CD4-positive, alpha-beta T cell (primary cell): ENCODE data around the gene EPB41L3. TPM values are rescaled to one million over a fixed set of nuclear protein-coding genes. Genes with fewer than 3 reads are reported as not detected.

ENCODE experiments used
- ATAC-seq: fragments of 200-7000 bp; cut with Tn5 transposase; one replicate; pipeline ENCODE4 v1.10.0; 2022; ENCODE audit warnings: mild to moderate bottlenecking; ENCODE audit not compliant: poor library complexity
- CTCF ChIA-PET: fragments of 350-600 bp; sonication (Branson Sonifier 250); formaldehyde crosslinking; loops from one replicate; lab custom pipeline; 2021; ENCODE audit warnings: antibody characterized with exemption, inconsistent platforms; lab: Charles Lee
- POLR2A ChIA-PET: fragments of 350-600 bp; sonication (Branson Sonifier 250); formaldehyde crosslinking; loops from one replicate; lab custom pipeline; 2021; ENCODE audit warnings: antibody characterized with exemption, inconsistent platforms; lab: Charles Lee
- DNase-seq, 14 experiments: peaks; one replicate each; pipeline ENCODE4 v3.0.0-alpha.2; 2013 to 2020; ENCODE audit warnings: mixed read lengths in 2 of 14
- H3K27ac ChIP-seq, 2 donors: one replicate each; pipeline versions ENCODE4 v1.5.1 to v1.7.0; 2013; ENCODE audit warnings: low read length in 2 of 2, low read depth in 1 of 2, mild to moderate bottlenecking in 1 of 2
- H3K27me3 ChIP-seq, 2 experiments: 1 replicate in 1 of 2; 2 replicates in 1 of 2; pipeline versions ENCODE4 v1.6.1 to v1.7.0; 2013; ENCODE audit warnings: low read length in 2 of 2, control low read depth in 1 of 2, mild to moderate bottlenecking in 1 of 2, moderate library complexity in 1 of 2; ENCODE audit not compliant: insufficient read depth in 2 of 2, control insufficient read depth in 1 of 2
- H3K36me3 ChIP-seq: one replicate; pipeline ENCODE4 v1.6.1; 2013; ENCODE audit warnings: low read length, control low read depth; ENCODE audit not compliant: insufficient read depth
- H3K4me1 ChIP-seq: one replicate; pipeline ENCODE4 v1.6.1; 2013; ENCODE audit warnings: low read length, control low read depth; ENCODE audit not compliant: insufficient read depth
- H3K4me3 ChIP-seq: one replicate; pipeline ENCODE4 v1.5.1; 2013; ENCODE audit warnings: mild to moderate bottlenecking, low read length, moderate library complexity
- H3K9me3 ChIP-seq, 2 experiments: 1 replicate in 1 of 2; 2 replicates in 1 of 2; pipeline versions ENCODE4 v1.6.1 to v1.7.0; 2013; ENCODE audit warnings: low read length in 2 of 2, mild to moderate bottlenecking in 2 of 2, control low read depth in 1 of 2, moderate library complexity in 1 of 2; ENCODE audit not compliant: control insufficient read depth in 1 of 2, insufficient read depth in 1 of 2
- H3K27ac Mint-ChIP-seq: one replicate; pipeline ENCODE4 v1.8.0; 2020; ENCODE audit warnings: mixed read lengths
- H3K27me3 Mint-ChIP-seq: one replicate; pipeline ENCODE4 v1.8.0; 2021; ENCODE audit warnings: mixed read lengths
- H3K36me3 Mint-ChIP-seq: one replicate; pipeline ENCODE4 v1.8.0; 2021; ENCODE audit warnings: low read depth, mixed read lengths
- H3K4me1 Mint-ChIP-seq: one replicate; pipeline ENCODE4 v1.8.0; 2021; ENCODE audit warnings: low read depth, mixed read lengths
- H3K4me3 Mint-ChIP-seq: one replicate; pipeline ENCODE4 v1.8.0; 2020; ENCODE audit warnings: mild to moderate bottlenecking, mixed read lengths
- H3K9me3 Mint-ChIP-seq: one replicate; pipeline ENCODE4 v1.8.0; 2020; ENCODE audit warnings: mixed read lengths
- intact Hi-C, 2 experiments: fragments of 100-400 bp; cut with DNase I in 1 of 2; cut with micrococcal nuclease in 1 of 2; formaldehyde crosslinking; loops; one replicate each; pipeline versions ENCODE4 v1.15.1 to v1.9.0; 2023 to 2025; cut with DNase I, micrococcal nuclease
- total RNA-seq, 174 experiments: library from RNA in 2 of 174; stranded (reverse) in 2 of 174; gene quantifications; one replicate each; pipeline ENCODE4 v1.2.3 and lab custom pipeline; 2021 to 2026
- TF ChIP-seq, protein P1 (sequence below): fragments of 200-600 bp; IDR thresholded peaks from one replicate; pipeline ENCODE4 v1.8.0; 2022; ENCODE audit warnings: antibody characterized with exemption, mild to moderate bottlenecking

Gene EPB41L3
- total RNA-seq, 2 experiments from 2014 or later, result 10.9 to 11.2 TPM

DNA sequence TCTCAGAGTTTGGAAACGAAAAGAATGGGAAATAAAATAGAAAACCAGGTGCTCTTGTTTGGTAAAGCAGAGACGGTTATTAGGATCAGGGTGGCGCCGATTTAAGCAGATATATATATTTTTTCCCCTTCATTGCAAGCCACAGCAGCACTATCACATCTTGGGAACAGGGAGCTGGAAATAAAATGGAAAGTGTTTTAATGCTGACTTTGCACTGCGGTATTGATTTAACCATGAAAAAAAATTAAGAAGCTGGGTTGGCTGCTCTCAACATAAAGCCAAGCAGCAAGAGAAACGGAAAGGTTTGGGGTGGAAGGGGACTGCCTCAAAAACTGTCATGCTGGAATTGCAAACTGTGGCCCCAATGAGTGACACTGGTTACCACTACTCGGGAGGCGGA is 145.5 kb downstream of the EPB41L3 start:
- TF ChIP-seq, protein P1, sequence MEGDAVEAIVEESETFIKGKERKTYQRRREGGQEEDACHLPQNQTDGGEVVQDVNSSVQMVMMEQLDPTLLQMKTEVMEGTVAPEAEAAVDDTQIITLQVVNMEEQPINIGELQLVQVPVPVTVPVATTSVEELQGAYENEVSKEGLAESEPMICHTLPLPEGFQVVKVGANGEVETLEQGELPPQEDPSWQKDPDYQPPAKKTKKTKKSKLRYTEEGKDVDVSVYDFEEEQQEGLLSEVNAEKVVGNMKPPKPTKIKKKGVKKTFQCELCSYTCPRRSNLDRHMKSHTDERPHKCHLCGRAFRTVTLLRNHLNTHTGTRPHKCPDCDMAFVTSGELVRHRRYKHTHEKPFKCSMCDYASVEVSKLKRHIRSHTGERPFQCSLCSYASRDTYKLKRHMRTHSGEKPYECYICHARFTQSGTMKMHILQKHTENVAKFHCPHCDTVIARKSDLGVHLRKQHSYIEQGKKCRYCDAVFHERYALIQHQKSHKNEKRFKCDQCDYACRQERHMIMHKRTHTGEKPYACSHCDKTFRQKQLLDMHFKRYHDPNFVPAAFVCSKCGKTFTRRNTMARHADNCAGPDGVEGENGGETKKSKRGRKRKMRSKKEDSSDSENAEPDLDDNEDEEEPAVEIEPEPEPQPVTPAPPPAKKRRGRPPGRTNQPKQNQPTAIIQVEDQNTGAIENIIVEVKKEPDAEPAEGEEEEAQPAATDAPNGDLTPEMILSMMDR, result no peak
- H3K4me3 ChIP-seq, result no peak overlapping the region
- Mint-ChIP-seq H3K27me3 (peaks cover 4% of the 10 kb centered on the region), H3K9me3 (no peaks in the 10 kb centered on the region), H3K4me3 (no peak overlapping the region), H3K27ac (no peak overlapping the region), H3K36me3 (no peaks in the 10 kb centered on the region), H3K4me1 (no peaks in the 10 kb centered on the region)
- no peak for DNase-seq
- peaks cover 0 to 4% of the 10 kb centered on the region in 2 experiments for H3K9me3 ChIP-seq
- no peaks in the 10 kb centered on the region for H3K36me3 ChIP-seq
- ChIA-PET CTCF (no interaction called here), POLR2A (no interaction called here)
- H3K4me1 ChIP-seq, result no peaks in the 10 kb centered on the region
- intact Hi-C loops, result no loop called here
- ATAC-seq, result no peak
- H3K27me3 ChIP-seq, result no peaks in the 10 kb centered on the region
- no peak overlapping the region for H3K27ac ChIP-seq

DNA sequence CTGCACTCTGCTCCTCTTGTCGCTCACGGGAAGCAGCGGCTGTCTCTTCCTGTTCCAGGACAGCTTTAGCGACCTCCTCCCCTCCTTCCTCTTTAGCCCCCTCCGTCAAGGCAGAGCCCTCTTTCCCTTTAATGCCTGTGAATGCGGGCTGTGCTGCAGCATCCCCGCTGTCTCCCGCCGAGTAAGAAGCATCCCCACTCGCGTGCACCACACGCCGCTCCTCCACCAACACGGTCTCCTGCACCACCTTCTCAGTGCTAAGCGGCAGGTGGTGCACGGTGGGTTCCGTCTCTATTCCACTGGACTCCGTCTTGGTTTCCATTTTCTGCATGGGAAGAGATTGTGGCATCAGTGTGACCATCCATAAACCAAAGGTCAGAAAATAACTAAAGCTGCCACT is 146.7 kb downstream of the EPB41L3 start:
- no peak for ATAC-seq
- ChIA-PET CTCF (no interaction called here), POLR2A (interaction anchor here (1.4 kb wide), 1 partner anchor 160 kb away, joined by 3 read pairs; no protein-coding TSS in a partner anchor)
- no peak for DNase-seq
- Mint-ChIP-seq H3K4me1 (no peaks in the 10 kb centered on the region), H3K9me3 (no peaks in the 10 kb centered on the region), H3K27me3 (peaks cover 4% of the 10 kb centered on the region), H3K4me3 (no peak overlapping the region), H3K36me3 (no peaks in the 10 kb centered on the region), H3K27ac (no peak overlapping the region)
- TF ChIP-seq, protein P1, result no peak
- intact Hi-C loops, result no loop called here
- Histone ChIP-seq H3K4me3 (no peak overlapping the region), H3K36me3 (no peaks in the 10 kb centered on the region), H3K9me3 (peaks cover 0 to 4% of the 10 kb centered on the region in 2 experiments), H3K27ac (no peak overlapping the region), H3K27me3 (no peaks in the 10 kb centered on the region), H3K4me1 (no peaks in the 10 kb centered on the region)

DNA sequence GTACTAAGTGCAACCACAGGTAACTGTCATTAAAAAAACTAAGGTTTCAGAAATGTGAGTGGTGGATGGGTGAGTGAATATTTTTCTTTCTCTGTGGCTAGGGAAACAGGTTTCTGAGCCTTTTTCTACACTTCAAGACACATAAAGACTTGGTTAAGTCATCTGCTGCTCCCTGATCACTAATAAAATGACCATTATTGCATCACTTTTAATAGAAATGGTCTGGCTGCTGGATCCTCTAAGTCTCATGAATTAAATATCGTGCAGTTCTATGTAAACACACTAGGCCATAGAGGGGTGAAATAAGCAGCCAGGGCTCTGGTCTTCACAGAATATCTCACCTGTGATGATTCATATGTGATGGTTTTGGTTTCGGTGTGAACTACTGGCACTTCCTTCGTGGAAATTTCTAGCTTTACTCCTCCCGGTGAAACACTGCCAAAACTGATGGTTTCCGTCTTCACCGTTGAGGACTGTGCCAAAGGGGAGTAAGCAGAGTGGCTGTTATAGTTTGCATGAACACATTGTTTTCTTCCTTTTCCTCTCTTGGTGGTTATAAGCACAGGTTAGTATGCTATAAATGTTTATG is 147.8 kb downstream of the EPB41L3 start:
- Histone ChIP-seq H3K27me3 (no peaks in the 10 kb centered on the region), H3K4me3 (no peak overlapping the region), H3K4me1 (no peaks in the 10 kb centered on the region), H3K27ac (no peak overlapping the region), H3K36me3 (no peaks in the 10 kb centered on the region), H3K9me3 (peaks cover 0 to 4% of the 10 kb centered on the region in 2 experiments)
- ATAC-seq (no peak), DNase-seq (peak in 1 of 14 experiments; percentile 15)
- no peaks in the 10 kb centered on the region for H3K9me3 Mint-ChIP-seq
- intact Hi-C loops, result no loop called here
- H3K4me3 Mint-ChIP-seq, result no peak overlapping the region
- TF ChIP-seq, protein P1, result no peak
- H3K36me3 Mint-ChIP-seq, result no peaks in the 10 kb centered on the region
- ChIA-PET POLR2A (interaction anchor here (1.4 kb wide), 1 partner anchor 159 kb away, joined by 3 read pairs; no protein-coding TSS in a partner anchor), CTCF (no interaction called here)
- H3K27ac Mint-ChIP-seq, result no peak overlapping the region
- no peaks in the 10 kb centered on the region for H3K4me1 Mint-ChIP-seq
- peaks cover 4% of the 10 kb centered on the region for H3K27me3 Mint-ChIP-seq
